Prostate gland (tissue), 2 donors: Measurements from ENCODE around the gene MLIP. TPM values are rescaled to one million over a fixed set of nuclear protein-coding genes. Genes with fewer than 3 reads are reported as not detected.

ENCODE experiments used
- DNase-seq: peaks from one replicate; pipeline ENCODE4 v3.0.0-alpha.2; 2019; ENCODE audit warnings: low spot score
- H3K27ac ChIP-seq, 2 donors: fragments of 200-600 bp; sonication (generic); 2 replicates each; pipeline ENCODE4 v1.5.1; 2017 to 2019
- H3K27me3 ChIP-seq: fragments of 200-600 bp; sonication (generic); replicated peaks from 2 replicates; pipeline ENCODE4 v1.5.1; 2019; ENCODE audit not compliant: insufficient read depth
- H3K36me3 ChIP-seq, 2 donors: fragments of 200-600 bp; sonication (generic); 1 replicate in 1 of 2; 2 replicates in 1 of 2; pipeline versions ENCODE4 v1.5.1 to v1.8.1; 2017 to 2019
- H3K4me1 ChIP-seq: fragments of 200-600 bp; sonication (generic); replicated peaks from 2 replicates; pipeline ENCODE4 v1.5.1; 2019
- H3K4me3 ChIP-seq, 2 donors: fragments of 200-600 bp; sonication (generic); 2 replicates each; pipeline ENCODE4 v1.5.1; 2017 to 2019
- H3K9me3 ChIP-seq: fragments of 200-600 bp; sonication (generic); 2 replicates; pipeline ENCODE4 v1.5.1; 2017
- CTCF ChIP-seq, 4 experiments: fragments of 200-600 bp in 2 of 4; fragments of 450-650 bp in 2 of 4; sonication (generic) in 2 of 4; IDR thresholded peaks; 1 replicate in 3 of 4; 2 replicates in 1 of 4; pipeline ENCODE4 v1.5.1; 2016 to 2019; ENCODE audit warnings: antibody characterized with exemption in 4 of 4, mild to moderate bottlenecking in 2 of 4, moderate library complexity in 2 of 4
- POLR2A ChIP-seq: fragments of 450-650 bp; IDR thresholded peaks from one replicate; pipeline ENCODE4 v1.6.1; 2016; ENCODE audit warnings: antibody characterized with exemption, mild to moderate bottlenecking
- POLR2AphosphoS5 ChIP-seq: sonication (generic); formaldehyde crosslinking; IDR thresholded peaks from one replicate; pipeline ENCODE4 v1.6.1; 2017; ENCODE audit warnings: antibody characterized with exemption
- WGBS: methylation state at CpG from one replicate; pipeline ENCODE4 v1.1.5; 2018; 5-methylcytosine and 5-hydroxymethylcytosine counted together
- intact Hi-C: fragments of 100-400 bp; cut with DNase I; formaldehyde crosslinking; loops from one replicate; pipeline ENCODE4 v1.14.2; 2022
- total RNA-seq, 2 donors: library from RNA; depleted of rRNA; stranded (reverse); fragments of >200 nt; gene quantifications; one replicate each; pipeline ENCODE4 v1.1.0, GENCODE V29; 2016

MLIP gene
- total RNA-seq, 2 donors from 2014 or later = 0.55 to 1.9 TPM

- Histone ChIP-seq H3K4me3 (no peak overlapping the region), H3K4me1 (no peaks in the 10 kb centered on the region), H3K9me3 (no peaks in the 10 kb centered on the region), H3K36me3 (no peaks in the 10 kb centered on the region), H3K27me3 (no peaks in the 10 kb centered on the region), H3K27ac (no peak overlapping the region)
- 88% methylated on average over 1 of the region's 1 CpG for WGBS
- TF ChIP-seq POLR2A = no peak
- TF ChIP-seq CTCF (IDR thresholded peaks at IDR 0.05) = no peak
- no peak for TF ChIP-seq POLR2AphosphoS5
- intact Hi-C loops = no loop called here
- no peak for DNase-seq
Measured at GRCh38 chr6:54100411-54101006, 10.7 kb upstream of the MLIP start.

- Histone ChIP-seq H3K9me3 (no peaks in the 10 kb centered on the region), H3K4me1 (no peaks in the 10 kb centered on the region), H3K27ac (no peak overlapping the region), H3K36me3 (no peaks in the 10 kb centered on the region), H3K27me3 (no peaks in the 10 kb centered on the region), H3K4me3 (no peak overlapping the region)
- intact Hi-C loops = no loop called here
- TF ChIP-seq POLR2AphosphoS5 (no peak), POLR2A (no peak), CTCF (IDR thresholded peaks at IDR 0.05) (no peak)
- WGBS = 29% methylated on average over 1 of the region's 1 CpG
- DNase-seq = no peak
Measured at GRCh38 chr6:54102238-54102637, 9.0 kb upstream of the MLIP start.

DNA sequence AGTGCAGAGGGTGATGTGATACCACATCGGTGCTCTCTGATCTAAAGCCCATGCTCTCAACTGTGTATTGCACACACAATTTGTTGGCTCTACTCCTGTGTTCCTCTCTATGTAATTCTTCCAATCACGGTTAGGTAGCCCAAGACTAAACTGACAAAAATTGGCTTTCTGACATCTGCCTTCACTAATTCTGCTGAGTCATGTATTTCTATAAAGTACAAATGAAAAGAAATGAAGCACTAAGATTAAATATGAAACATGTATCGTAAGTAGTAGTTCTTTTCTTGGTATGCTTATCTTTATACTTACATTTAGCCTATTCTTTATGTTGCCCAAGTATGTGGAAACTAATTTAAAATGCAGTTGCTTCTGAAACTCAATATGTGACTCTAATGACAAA, 7.7 kb upstream of the MLIP start:
- Histone ChIP-seq H3K4me3 (no peak overlapping the region), H3K27me3 (no peaks in the 10 kb centered on the region), H3K27ac (no peak overlapping the region), H3K9me3 (no peaks in the 10 kb centered on the region), H3K36me3 (no peaks in the 10 kb centered on the region), H3K4me1 (no peaks in the 10 kb centered on the region)
- TF ChIP-seq POLR2A = no peak
- TF ChIP-seq CTCF (IDR thresholded peaks at IDR 0.05) = no peak
- no peak for TF ChIP-seq POLR2AphosphoS5
- intact Hi-C loops = no loop called here
- no peak for DNase-seq
- 92% methylated on average over 3 of the region's 3 CpGs for WGBS

DNA sequence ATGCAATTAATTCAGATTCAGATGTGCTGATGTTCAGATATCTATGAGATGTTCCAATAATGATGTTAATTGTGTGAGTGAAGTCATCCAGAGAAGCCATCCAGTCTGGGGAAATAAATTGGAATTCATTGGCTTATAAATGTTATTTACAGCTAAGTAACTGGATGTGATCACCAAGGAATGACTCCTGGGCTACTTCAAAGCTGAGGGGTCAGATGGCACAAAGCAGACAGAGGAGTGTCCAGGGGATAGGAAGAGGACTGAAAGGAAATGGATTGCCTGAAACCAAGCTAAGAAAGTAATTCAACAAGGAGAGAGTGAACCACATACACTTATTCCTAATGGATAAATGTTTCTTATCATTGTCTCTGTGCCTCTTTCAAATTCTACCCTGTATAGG, 4.5 kb upstream of the MLIP start:
- Histone ChIP-seq H3K27me3 (no peaks in the 10 kb centered on the region), H3K4me3 (no peak overlapping the region), H3K4me1 (no peaks in the 10 kb centered on the region), H3K9me3 (no peaks in the 10 kb centered on the region), H3K27ac (no peak overlapping the region), H3K36me3 (no peaks in the 10 kb centered on the region)
- no peak for TF ChIP-seq CTCF (IDR thresholded peaks at IDR 0.05)
- TF ChIP-seq POLR2AphosphoS5 = no peak
- no peak for TF ChIP-seq POLR2A
- DNase-seq = no peak
- intact Hi-C loops = no loop called here

GRCh38 chr6:54107470-54108090, 3.7 kb upstream of the MLIP start:
- WGBS = 31% methylated on average over 8 of the region's 8 CpGs
- Histone ChIP-seq H3K36me3 (no peaks in the 10 kb centered on the region), H3K4me3 (no peak overlapping the region), H3K4me1 (no peaks in the 10 kb centered on the region), H3K27me3 (no peaks in the 10 kb centered on the region), H3K27ac (no peak overlapping the region), H3K9me3 (no peaks in the 10 kb centered on the region)
- intact Hi-C loops = no loop called here
- no peak for TF ChIP-seq POLR2AphosphoS5
- no peak for TF ChIP-seq POLR2A
- TF ChIP-seq CTCF (IDR thresholded peaks at IDR 0.05) = no peak
- DNase-seq = no peak
